GM21367 (cell line): ENCODE measurements around the gene SMOC1.

ENCODE experiments used
- ATAC-seq: cut with Tn5 transposase; IDR thresholded peaks from one replicate; pipeline ENCODE4 v1.9.1; 2021; ENCODE audit not compliant: unreplicated experiment

The SMOC1 gene

GRCh38 chr14:70033116-70033515 is 153.9 kb downstream of the SMOC1 start:
- no peak for ATAC-seq

- ATAC-seq: no peak
Observed at GRCh38 chr14:70033561-70033960, 154.3 kb downstream of the SMOC1 start.

- ATAC-seq: no peak
Observed at GRCh38 chr14:70034257-70034656, 155.0 kb downstream of the SMOC1 start.

- ATAC-seq: no peak
Observed at GRCh38 chr14:70036665-70037064, 157.4 kb downstream of the SMOC1 start.

- no peak for ATAC-seq
Observed at GRCh38 chr14:70043001-70043400, 163.8 kb downstream of the SMOC1 start.

GRCh38 chr14:70045310-70045709 is 166.1 kb downstream of the SMOC1 start:
- no peak for ATAC-seq

- ATAC-seq: no peak
Observed at GRCh38 chr14:70045844-70046535, 166.8 kb downstream of the SMOC1 start.

GRCh38 chr14:70047598-70048312 is 168.5 kb downstream of the SMOC1 start:
- ATAC-seq: no peak

GRCh38 chr14:70048313-70048654 is 169.1 kb downstream of the SMOC1 start:
- ATAC-seq: no peak

- no peak for ATAC-seq
Observed at GRCh38 chr14:70049605-70050004, 170.4 kb downstream of the SMOC1 start.

- no peak for ATAC-seq
Observed at GRCh38 chr14:70050136-70050535, 170.9 kb downstream of the SMOC1 start.

- ATAC-seq: no peak
Observed at GRCh38 chr14:70052990-70053389, 173.8 kb downstream of the SMOC1 start.

- ATAC-seq: no peak
Observed at GRCh38 chr14:70057519-70058136, 178.4 kb downstream of the SMOC1 start.

- ATAC-seq: no peak
Observed at GRCh38 chr14:70059545-70059944, 180.3 kb downstream of the SMOC1 start.

GRCh38 chr14:70061108-70061507 is 181.9 kb downstream of the SMOC1 start:
- no peak for ATAC-seq

- no peak for ATAC-seq
Observed at GRCh38 chr14:70064136-70064865, 185.1 kb downstream of the SMOC1 start.

- ATAC-seq: no peak
Observed at GRCh38 chr14:70067810-70068209, 188.6 kb downstream of the SMOC1 start.

GRCh38 chr14:70069186-70069585 is 190.0 kb downstream of the SMOC1 start:
- ATAC-seq: no peak

- ATAC-seq: no peak
Observed at GRCh38 chr14:70073924-70074566, 194.8 kb downstream of the SMOC1 start.

- no peak for ATAC-seq
Observed at GRCh38 chr14:70077005-70077404, 197.8 kb downstream of the SMOC1 start.

- no peak for ATAC-seq
Observed at GRCh38 chr14:70077720-70078119, 198.5 kb downstream of the SMOC1 start.
